Measurements from ENCODE around the gene TMEM53. TPM values are rescaled to one million over a fixed set of nuclear protein-coding genes. Genes with fewer than 3 reads are reported as not detected.
"Not testable (repeated sequence)": the region's sequence is repeated elsewhere in the genome, so short reads cannot be mapped to it uniquely, and the experiment has no call there.

The TMEM53 gene
- total RNA-seq, 1 donor from 2014 or later, result 4.5 TPM

DNA sequence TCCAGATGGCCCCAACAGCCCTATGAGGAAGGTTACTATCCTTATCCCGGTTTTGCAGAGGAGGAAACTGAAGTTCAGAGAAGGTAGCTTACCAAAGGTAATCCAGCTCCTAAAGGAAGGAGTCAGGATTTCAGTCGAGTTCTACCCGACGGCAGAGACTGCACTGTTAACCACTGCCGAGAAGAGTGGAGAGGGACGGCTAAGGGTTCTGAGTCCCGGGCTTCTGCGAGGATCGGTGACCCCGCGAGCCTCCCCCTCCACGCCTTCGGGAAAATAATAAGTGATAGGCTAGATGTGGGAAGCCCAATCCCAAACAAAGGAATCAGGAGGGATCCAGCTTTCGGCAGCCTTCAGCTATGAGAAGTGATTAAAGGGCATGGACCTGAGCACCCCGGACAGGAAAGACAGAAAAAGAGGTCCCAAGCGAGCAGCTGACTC, 587 bp downstream of the TMEM53 start:
- Mint-ChIP-seq H3K27ac (peak overlapping the region; percentile 34), H3K4me1 (peaks cover 28% of the 10 kb centered on the region), H3K4me3 (peak overlapping the region; percentile 85), H3K9me3 (no peaks in the 10 kb centered on the region), H3K36me3 (ENCODE audit: low read depth) (peaks cover 3% of the 10 kb centered on the region), H3K27me3 (no peaks in the 10 kb centered on the region)
- intact Hi-C loops (cut with micrococcal nuclease), result loop anchor here (1.0 kb wide), 3 partner anchors 42 to 318 kb away; partner anchors contain the start of genes ERI3 and KIF2C
- DNase-seq, result no peak

DNA sequence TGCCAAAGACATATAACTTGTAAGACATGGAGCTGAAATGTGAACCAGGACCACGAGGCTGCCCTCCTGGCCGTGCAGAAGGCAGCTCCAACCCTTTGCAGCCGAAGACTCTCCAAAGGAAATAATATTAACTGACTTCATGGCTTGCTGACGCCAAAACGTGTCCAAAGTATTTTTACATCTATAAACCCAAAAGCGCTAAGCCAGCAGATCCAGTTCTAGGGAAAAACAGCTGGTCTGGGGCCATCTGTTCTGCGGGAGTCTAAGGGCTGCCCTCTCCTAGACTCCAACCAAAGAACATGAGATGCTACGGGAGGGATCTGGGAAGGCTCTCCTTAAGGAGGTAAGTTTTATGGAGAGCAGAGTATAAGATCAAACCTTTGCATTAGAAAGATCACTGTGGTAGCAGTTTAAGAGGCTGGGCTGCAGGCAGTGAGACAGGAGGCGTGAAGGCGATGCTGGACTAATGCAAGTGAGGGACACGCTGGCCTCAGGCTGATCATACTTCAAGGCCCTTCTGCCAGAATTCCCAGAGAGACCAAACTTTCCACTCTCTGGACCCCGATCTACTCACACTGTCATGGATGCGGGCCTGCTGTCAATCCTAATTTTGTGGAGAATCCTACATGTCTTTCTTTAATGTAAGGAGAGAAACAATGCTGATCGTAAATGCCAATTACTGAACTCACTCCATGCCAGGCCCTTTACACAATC, 1.2 kb downstream of the TMEM53 start:
- Mint-ChIP-seq H3K27me3 (no peaks in the 10 kb centered on the region), H3K4me1 (peaks cover 28% of the 10 kb centered on the region), H3K4me3 (peak overlapping the region; percentile 85), H3K9me3 (no peaks in the 10 kb centered on the region), H3K27ac (peak overlapping the region; percentile 34), H3K36me3 (ENCODE audit: low read depth) (peaks cover 3% of the 10 kb centered on the region)
- DNase-seq, result no peak
- intact Hi-C loops (cut with micrococcal nuclease), result no loop called here

DNA sequence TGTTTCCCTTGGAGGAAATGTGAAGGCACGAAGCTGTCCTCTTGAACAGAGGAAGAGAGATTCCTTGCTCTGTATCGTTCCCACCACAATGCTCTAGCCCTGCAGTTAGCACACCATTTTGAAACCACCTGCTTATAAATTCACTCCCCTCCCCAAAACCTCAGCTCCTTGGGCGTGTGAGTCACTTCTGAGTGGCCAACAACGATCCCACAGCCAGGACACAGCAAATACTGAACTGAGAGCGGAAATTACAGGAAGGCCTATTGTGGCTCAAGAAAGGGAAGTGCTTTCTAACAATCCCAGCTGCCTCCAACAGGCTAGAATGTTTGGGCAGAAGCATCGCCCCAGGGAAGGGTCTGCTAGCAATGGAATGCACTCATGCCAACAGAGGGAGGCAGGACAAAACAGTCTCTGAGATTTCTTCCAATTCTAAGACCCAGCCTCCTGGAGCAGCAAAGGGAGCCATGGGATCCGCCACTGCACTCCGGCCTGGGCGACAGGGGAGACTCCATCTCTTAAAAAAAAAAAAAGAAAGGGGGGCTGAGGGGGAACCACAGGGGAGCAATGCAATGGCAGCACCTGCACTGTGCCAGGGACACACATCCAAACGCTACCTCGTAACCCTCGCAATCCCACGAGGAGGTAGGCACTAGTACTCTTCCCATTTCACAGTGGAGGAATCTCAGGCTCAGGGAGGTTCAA, 1.9 kb downstream of the TMEM53 start:
- DNase-seq, result peak; percentile 69
- Mint-ChIP-seq H3K27me3 (no peaks in the 10 kb centered on the region), H3K4me3 (peak overlapping the region; percentile 50), H3K4me1 (peaks cover 28% of the 10 kb centered on the region), H3K36me3 (ENCODE audit: low read depth) (peaks cover 3% of the 10 kb centered on the region), H3K27ac (peak overlapping the region; percentile 66), H3K9me3 (no peaks in the 10 kb centered on the region)
- intact Hi-C loops (cut with micrococcal nuclease), result no loop called here

DNA sequence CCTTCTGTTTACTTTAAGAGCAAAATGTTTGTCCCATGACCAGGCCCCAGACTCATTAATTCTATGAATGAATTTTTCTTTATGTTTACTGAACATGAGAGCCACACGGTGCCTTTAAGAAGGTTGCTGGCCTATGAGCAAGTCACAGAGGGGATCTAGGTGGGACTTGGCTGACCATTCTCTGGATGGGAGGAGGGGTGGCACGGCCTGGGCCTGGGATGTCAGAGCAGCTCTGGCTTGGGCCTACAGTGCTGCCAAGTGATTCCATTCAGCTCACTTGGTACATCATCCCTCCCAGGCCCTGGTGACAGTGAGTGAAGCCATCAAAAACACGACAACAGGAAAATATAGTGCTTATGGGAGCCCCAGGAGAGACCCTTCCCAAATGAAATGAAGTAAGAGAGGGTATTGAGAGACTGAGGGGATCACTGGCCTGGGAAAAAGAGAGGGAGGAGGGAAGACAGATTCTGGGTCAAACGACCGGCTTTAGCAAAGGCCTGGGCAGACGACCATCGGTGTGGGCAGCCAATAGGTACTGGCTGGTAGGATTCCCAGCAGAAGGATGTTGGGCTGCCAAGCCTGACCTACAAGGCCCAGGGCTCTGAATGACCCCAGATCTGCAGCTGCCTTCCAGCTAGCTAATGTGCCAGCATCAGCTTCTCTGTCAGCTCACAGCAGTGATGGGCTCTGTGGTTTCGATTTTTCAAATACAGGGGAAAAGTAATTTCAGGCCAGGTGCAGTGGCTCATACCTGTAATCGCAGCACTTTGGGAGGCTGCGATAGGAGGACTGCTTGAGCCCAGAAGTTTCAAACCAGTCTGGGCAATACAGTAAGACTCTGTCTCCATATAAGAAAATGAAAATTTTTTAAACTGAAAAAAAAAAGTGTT, 3.3 kb downstream of the TMEM53 start:
- intact Hi-C loops (cut with micrococcal nuclease), result no loop called here
- H3K27ac Mint-ChIP-seq, result no peak overlapping the region
- peaks cover 28% of the 10 kb centered on the region for H3K4me1 Mint-ChIP-seq
- H3K4me3 Mint-ChIP-seq, result no peak overlapping the region
- H3K27me3 Mint-ChIP-seq, result no peaks in the 10 kb centered on the region
- DNase-seq, result no peak
- H3K9me3 Mint-ChIP-seq, result no peaks in the 10 kb centered on the region
- peaks cover 3% of the 10 kb centered on the region for H3K36me3 Mint-ChIP-seq (ENCODE audit: low read depth)

DNA sequence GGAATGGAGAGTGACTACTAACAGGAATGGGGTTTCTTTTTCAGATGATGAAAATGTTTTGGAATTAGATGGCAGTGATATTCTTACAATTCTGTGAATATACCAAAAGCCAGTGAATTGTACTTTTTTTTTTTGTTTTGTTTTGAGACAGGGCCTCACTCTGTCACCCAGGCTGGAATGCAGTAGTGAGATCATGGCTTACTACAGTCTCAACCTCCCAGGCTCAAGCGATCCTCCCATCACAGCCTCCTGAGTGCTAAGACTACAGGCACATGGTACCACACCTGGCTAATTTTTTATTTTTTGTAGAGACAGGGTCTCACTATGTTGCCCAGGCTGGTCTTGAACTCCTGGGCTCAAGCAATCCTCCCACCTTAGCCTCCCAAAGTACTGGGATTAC, 7.6 kb downstream of the TMEM53 start:
- H3K27ac Mint-ChIP-seq; intact Hi-C loops (cut with micrococcal nuclease); H3K4me3 Mint-ChIP-seq; H3K36me3 Mint-ChIP-seq (ENCODE audit: low read depth); H3K27me3 Mint-ChIP-seq; H3K9me3 Mint-ChIP-seq; DNase-seq: not testable (repeated sequence)
- peaks cover 17% of the 10 kb centered on the region for H3K4me1 Mint-ChIP-seq

DNA sequence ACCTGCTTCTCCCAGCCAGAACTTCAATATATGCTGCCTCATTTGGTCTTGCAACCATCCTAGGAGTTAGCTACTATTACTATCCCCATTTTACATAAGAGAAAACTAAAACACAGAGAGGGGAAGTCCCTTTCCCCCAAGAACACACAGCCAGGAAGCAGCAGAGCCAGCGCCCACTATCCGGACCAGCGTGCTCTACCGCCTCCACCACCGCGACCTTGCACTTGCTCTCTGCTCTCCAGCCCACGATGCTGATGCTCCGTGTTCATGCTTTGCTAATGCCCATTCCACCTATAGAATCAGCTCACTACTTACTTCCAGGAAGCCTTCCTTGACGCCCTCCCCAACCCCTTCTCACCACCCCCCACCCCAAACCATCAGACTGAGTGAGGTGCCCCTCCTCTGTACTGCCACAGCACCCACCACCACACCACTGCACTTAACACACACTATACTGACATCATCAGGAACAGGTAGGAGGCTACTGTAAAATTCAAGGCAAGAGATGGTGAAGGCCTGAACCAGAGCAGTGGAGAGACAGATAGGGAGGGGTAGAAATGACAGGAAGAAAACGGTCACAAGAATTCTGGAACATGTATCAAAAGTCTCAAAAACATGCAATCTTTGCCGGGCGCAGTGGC, 9.4 kb downstream of the TMEM53 start:
- no peak for DNase-seq
- Mint-ChIP-seq H3K4me1 (peaks cover 14% of the 10 kb centered on the region), H3K27me3 (no peaks in the 10 kb centered on the region), H3K27ac (peak overlapping the region; percentile 74), H3K36me3 (ENCODE audit: low read depth) (no peaks in the 10 kb centered on the region), H3K4me3 (peak overlapping the region; percentile 28), H3K9me3 (no peaks in the 10 kb centered on the region)
- intact Hi-C loops (cut with micrococcal nuclease), result no loop called here

DNA sequence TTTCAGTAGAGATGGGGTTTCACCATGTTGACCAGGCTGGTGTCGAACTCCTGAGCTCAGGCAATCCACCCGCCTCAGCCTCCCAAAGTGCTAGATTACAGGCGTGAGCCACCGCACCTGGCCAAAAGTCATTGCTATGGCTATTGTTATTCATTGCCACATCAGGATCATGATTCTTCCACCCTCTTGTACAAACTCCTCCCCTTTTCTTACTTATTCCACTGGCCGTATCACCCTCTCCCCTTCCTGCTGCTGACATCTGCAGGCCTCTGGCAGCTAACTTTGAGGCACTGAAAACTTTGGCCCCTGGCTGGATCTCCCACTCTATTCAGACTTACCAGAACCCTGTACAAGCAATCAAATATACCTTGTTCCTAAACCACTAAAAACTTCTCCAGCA, 10.9 kb downstream of the TMEM53 start:
- no peak for DNase-seq
- Mint-ChIP-seq H3K4me3 (no peak overlapping the region), H3K27ac (no peak overlapping the region), H3K9me3 (no peaks in the 10 kb centered on the region), H3K36me3 (ENCODE audit: low read depth) (no peaks in the 10 kb centered on the region), H3K4me1 (peaks cover 14% of the 10 kb centered on the region), H3K27me3 (no peaks in the 10 kb centered on the region)
- intact Hi-C loops (cut with micrococcal nuclease), result no loop called here

DNA sequence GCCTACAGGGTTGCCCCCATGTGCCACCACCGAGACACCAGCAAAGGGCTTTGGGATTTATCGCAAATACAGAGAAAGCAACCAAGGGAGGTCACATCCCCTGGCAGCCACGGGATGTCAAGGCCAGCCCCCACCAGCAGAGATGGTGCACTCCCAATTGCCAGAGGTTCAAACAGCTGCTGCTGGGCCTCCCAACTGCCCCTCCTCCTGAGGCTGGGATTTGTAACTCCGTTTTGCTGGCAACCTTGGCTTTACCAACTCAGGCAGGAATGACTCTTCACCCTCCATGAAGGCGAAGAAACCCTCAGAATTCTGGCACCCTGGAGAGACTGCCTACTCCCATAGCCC, 11.6 kb downstream of the TMEM53 start:
- Mint-ChIP-seq H3K9me3 (no peaks in the 10 kb centered on the region), H3K4me3 (no peak overlapping the region), H3K36me3 (ENCODE audit: low read depth) (no peaks in the 10 kb centered on the region), H3K27me3 (no peaks in the 10 kb centered on the region), H3K4me1 (peaks cover 14% of the 10 kb centered on the region), H3K27ac (no peak overlapping the region)
- no peak for DNase-seq
- intact Hi-C loops (cut with micrococcal nuclease), result no loop called here

DNA sequence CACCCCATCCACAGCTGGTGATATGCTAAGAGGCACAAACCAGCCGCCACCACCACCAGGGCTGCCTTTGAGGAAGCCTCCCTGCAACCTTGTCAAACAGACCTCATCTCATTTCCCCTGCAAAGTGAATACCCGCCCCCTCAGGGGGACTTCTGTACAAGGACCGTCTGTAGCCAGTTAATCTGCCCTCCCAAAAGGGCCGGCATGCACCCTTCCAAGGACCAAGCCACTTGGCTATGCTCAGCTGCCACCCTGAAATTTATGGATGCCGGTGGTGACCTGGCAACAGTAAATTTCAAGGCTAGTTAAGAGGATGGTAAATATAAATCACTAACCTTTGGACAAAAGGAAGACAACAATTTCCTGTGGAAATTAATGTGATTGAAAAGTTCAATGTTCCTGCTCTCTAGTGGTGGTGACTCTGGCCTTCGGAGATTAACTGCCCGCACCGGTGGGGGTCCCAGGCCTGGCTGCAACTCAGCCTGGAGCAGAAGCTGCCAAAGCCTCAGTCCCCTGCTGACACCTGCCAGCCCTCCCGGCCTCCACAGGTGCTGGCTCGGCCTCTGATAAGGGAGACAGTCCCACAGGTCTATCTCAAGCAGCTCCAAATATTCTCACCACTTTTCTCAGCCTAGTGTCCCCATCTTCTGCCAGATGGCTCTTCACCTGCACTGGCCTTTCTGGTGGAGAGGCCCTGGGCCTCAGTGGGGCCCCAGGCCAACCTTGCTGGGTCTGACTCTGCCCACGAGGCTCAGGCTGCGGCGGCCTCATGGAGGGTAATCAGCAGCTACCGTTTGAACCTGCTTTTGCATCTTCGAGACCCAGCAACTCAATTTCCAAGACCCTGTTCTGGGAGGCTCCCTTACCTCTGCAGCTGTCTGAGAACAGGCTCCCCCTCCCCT, 12.2 kb downstream of the TMEM53 start:
- intact Hi-C loops (cut with micrococcal nuclease), result no loop called here
- no peak overlapping the region for H3K27ac Mint-ChIP-seq
- H3K4me3 Mint-ChIP-seq, result no peak overlapping the region
- no peaks in the 10 kb centered on the region for H3K36me3 Mint-ChIP-seq (ENCODE audit: low read depth)
- no peaks in the 10 kb centered on the region for H3K9me3 Mint-ChIP-seq
- H3K4me1 Mint-ChIP-seq, result peaks cover 14% of the 10 kb centered on the region
- no peaks in the 10 kb centered on the region for H3K27me3 Mint-ChIP-seq
- no peak for DNase-seq

DNA sequence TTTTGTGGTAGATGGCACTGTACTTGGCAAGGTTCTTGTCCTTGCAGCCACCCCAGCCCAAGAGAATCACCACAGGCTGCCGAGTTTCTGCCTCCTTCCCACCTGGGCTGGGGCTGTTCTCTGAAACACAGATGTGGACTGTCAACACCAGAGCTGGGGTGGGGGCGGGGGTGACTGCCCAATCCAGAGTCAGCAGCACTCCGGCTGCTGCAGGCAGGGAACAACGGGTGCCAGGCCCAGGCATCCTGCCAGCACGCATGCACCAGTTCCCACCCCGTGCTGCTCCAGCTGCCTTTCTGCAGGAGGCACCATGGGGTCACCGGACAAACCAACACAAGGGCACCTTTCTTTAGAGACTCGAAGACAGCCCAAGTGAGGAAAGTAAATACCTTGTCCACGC, 14.1 kb downstream of the TMEM53 start:
- Mint-ChIP-seq H3K4me3 (no peak overlapping the region), H3K4me1 (peaks cover 12% of the 10 kb centered on the region), H3K27ac (no peak overlapping the region), H3K9me3 (no peaks in the 10 kb centered on the region), H3K27me3 (no peaks in the 10 kb centered on the region), H3K36me3 (ENCODE audit: low read depth) (no peaks in the 10 kb centered on the region)
- no peak for DNase-seq
- intact Hi-C loops (cut with micrococcal nuclease), result no loop called here

DNA sequence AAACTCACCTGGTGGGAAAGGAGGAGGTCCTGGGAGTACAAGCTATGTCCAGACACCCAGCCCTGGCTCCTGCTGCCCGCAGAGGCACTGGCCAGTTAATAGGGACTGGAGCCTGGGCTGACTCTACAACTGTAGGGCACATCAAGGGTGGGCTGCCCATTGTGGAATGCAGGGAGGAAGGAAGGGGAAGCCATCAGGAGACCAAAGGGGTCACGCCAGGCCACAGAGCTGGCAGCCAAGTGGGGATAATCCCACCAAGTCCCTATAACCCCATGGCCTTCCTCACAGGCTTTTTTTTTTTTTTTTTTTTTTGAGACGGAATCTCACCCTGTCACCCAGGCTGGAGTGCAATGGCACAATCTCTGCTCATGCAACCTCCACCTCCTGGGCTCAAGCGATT, 14.7 kb downstream of the TMEM53 start:
- intact Hi-C loops (cut with micrococcal nuclease), result no loop called here
- H3K4me1 Mint-ChIP-seq, result peaks cover 6% of the 10 kb centered on the region
- no peaks in the 10 kb centered on the region for H3K27me3 Mint-ChIP-seq
- no peak overlapping the region for H3K27ac Mint-ChIP-seq
- no peak for DNase-seq
- H3K4me3 Mint-ChIP-seq, result no peak overlapping the region
- H3K36me3 Mint-ChIP-seq (ENCODE audit: low read depth), result no peaks in the 10 kb centered on the region
- H3K9me3 Mint-ChIP-seq, result no peaks in the 10 kb centered on the region

DNA sequence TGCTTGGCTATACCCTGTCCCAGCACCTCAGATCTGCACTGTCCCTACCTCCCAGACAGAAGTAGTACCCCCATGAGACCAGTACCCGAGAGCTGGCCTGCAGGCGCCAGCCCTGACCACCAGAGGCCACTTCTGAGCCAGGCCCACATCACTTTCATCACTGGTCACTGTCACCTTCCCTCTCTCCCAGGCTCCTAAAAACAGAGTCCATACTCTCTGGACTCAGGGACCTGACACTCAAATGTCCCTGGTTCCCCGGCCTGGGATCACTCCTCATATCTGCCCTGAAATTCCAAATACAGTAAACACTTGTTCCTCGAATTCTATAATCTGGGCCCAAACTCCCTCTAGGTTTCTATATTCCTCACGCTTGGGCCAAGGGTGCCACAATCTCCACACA, 18.7 kb downstream of the TMEM53 start:
- Mint-ChIP-seq H3K36me3 (ENCODE audit: low read depth) (peaks cover 10% of the 10 kb centered on the region), H3K4me3 (no peak overlapping the region), H3K27me3 (no peaks in the 10 kb centered on the region), H3K27ac (no peak overlapping the region), H3K4me1 (no peaks in the 10 kb centered on the region), H3K9me3 (no peaks in the 10 kb centered on the region)
- no peak for DNase-seq
- intact Hi-C loops (cut with micrococcal nuclease), result no loop called here

DNA sequence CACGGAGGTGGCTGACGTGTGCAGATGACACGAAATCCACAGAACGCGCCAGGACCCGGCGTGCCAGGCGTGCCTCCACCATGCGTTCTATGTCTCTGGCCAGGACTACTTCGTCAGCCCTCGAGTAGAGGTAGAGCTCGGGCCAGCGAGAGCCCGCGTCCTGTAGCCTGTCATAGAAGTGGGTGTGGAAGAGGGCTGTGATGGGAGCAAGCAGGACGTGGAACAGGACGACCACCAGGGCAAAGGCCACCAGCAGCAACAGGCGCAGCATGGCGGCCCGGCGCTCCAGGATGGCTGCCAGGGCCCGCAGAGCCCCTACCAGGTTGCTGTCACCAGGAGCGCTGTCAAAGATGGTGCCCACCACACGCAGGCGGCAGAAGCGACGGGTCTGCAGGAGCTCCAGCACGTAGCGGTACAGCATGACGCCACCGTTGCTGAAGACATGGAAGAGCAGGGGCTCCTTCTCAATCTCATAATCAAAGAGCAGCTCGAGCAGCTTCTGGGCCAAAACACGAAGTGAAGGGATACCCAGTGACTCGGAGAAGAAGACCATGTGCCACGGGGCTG, 19.6 kb downstream of the TMEM53 start:
- intact Hi-C loops (cut with micrococcal nuclease), result no loop called here
- Mint-ChIP-seq H3K27ac (no peak overlapping the region), H3K9me3 (no peaks in the 10 kb centered on the region), H3K36me3 (ENCODE audit: low read depth) (peaks cover 16% of the 10 kb centered on the region), H3K4me3 (no peak overlapping the region), H3K27me3 (no peaks in the 10 kb centered on the region), H3K4me1 (no peaks in the 10 kb centered on the region)
- no peak for DNase-seq
